ENCODE data around the gene SHISAL1.

The SHISAL1 gene

GRCh38 chr22:44197271-44197670, 115.5 kb downstream of the SHISAL1 start:
- Histone ChIP-seq H3K27me3 (ENCODE audit: control insufficient read depth in 1 of 2, insufficient read depth in 2 of 2, low read length in 2 of 2) (no peaks in the 10 kb centered on the region), H3K4me1 (ENCODE audit: control insufficient read depth in 1 of 2, insufficient read depth in 2 of 2, low read length in 2 of 2) (no peaks in the 10 kb centered on the region), H3K27ac (ENCODE audit: low read depth, low read length) (no peak overlapping the region), H3K36me3 (ENCODE audit: control insufficient read depth in 1 of 2, insufficient read depth in 2 of 2, low read length in 2 of 2) (no peaks in the 10 kb centered on the region), H3K4me3 (ENCODE audit: low read depth in 1 of 2, low read length in 2 of 2) (no peak overlapping the region), H3K9me3 (ENCODE audit: control insufficient read depth in 1 of 2, low read length in 2 of 2) (no peaks in the 10 kb centered on the region), H3K9ac (ENCODE audit: low read depth in 1 of 2, low read length in 2 of 2) (no peak overlapping the region)

DNA sequence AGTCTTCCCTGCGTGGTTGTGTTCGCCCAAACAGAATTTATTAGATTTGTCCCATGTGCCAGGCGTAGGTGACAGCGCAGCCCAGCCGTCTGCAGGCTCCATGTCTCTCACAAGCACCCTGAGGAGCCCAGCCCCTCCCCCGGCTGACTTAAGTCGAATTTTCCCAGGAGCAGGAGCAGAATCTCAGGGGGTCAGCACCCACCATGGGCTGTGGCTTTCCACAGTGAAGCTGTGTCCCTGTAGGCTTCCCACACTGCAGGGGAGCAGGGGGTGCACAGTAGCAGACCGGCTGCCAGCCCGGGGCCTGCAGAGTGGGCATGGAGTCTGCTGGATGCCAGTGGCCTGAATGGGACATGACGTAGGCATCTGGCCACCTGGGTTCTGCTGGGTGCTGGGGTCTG, 116.0 kb downstream of the SHISAL1 start:
- no peak overlapping the region for H3K9ac ChIP-seq (ENCODE audit: low read depth in 1 of 2, low read length in 2 of 2)
- H3K9me3 ChIP-seq (ENCODE audit: control insufficient read depth in 1 of 2, low read length in 2 of 2): no peaks in the 10 kb centered on the region
- H3K27ac ChIP-seq (ENCODE audit: low read depth, low read length): no peak overlapping the region
- H3K36me3 ChIP-seq (ENCODE audit: control insufficient read depth in 1 of 2, insufficient read depth in 2 of 2, low read length in 2 of 2): no peaks in the 10 kb centered on the region
- H3K4me3 ChIP-seq (ENCODE audit: low read depth in 1 of 2, low read length in 2 of 2): no peak overlapping the region
- H3K27me3 ChIP-seq (ENCODE audit: control insufficient read depth in 1 of 2, insufficient read depth in 2 of 2, low read length in 2 of 2): no peaks in the 10 kb centered on the region
- no peaks in the 10 kb centered on the region for H3K4me1 ChIP-seq (ENCODE audit: control insufficient read depth in 1 of 2, insufficient read depth in 2 of 2, low read length in 2 of 2)

DNA sequence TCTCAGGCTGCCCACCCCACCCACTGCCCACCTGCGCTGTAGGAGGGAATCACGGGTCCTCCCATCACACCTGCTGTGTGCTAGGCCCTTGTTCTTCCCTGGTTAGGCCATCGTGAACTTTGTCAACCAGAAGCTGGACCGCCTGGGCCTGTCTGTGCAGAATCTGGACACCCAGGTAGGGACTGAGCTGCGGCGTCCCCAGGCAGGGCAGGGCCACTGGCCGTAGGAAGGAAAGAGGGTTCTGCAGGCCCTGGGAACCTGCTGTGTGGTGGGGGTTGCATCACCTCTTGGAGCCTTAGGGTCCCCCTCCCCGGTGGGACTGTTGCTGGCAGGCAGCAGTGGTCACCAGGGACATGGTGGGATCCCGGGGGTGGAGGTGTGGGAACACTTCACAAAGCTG, 116.5 kb downstream of the SHISAL1 start:
- no peaks in the 10 kb centered on the region for H3K27me3 ChIP-seq (ENCODE audit: control insufficient read depth in 1 of 2, insufficient read depth in 2 of 2, low read length in 2 of 2)

GRCh38 chr22:44195189-44195871, 117.4 kb downstream of the SHISAL1 start:
- no peak overlapping the region for H3K27ac ChIP-seq (ENCODE audit: low read depth, low read length)
- no peaks in the 10 kb centered on the region for H3K36me3 ChIP-seq (ENCODE audit: control insufficient read depth in 1 of 2, insufficient read depth in 2 of 2, low read length in 2 of 2)
- H3K27me3 ChIP-seq (ENCODE audit: control insufficient read depth in 1 of 2, insufficient read depth in 2 of 2, low read length in 2 of 2): no peaks in the 10 kb centered on the region
- no peaks in the 10 kb centered on the region for H3K9me3 ChIP-seq (ENCODE audit: control insufficient read depth in 1 of 2, low read length in 2 of 2)
- no peak overlapping the region for H3K9ac ChIP-seq (ENCODE audit: low read depth in 1 of 2, low read length in 2 of 2)
- no peaks in the 10 kb centered on the region for H3K4me1 ChIP-seq (ENCODE audit: control insufficient read depth in 1 of 2, insufficient read depth in 2 of 2, low read length in 2 of 2)
- no peak overlapping the region for H3K4me3 ChIP-seq (ENCODE audit: low read depth in 1 of 2, low read length in 2 of 2)

More for the DNA sequence above, 116.5 kb downstream of the SHISAL1 start:
- no peak overlapping the region for H3K27ac ChIP-seq (ENCODE audit: low read depth, low read length)
- no peak overlapping the region for H3K9ac ChIP-seq (ENCODE audit: low read depth in 1 of 2, low read length in 2 of 2)
- H3K9me3 ChIP-seq (ENCODE audit: control insufficient read depth in 1 of 2, low read length in 2 of 2): no peaks in the 10 kb centered on the region
- H3K4me1 ChIP-seq (ENCODE audit: control insufficient read depth in 1 of 2, insufficient read depth in 2 of 2, low read length in 2 of 2): no peaks in the 10 kb centered on the region
- no peak overlapping the region for H3K4me3 ChIP-seq (ENCODE audit: low read depth in 1 of 2, low read length in 2 of 2)
- H3K36me3 ChIP-seq (ENCODE audit: control insufficient read depth in 1 of 2, insufficient read depth in 2 of 2, low read length in 2 of 2): no peaks in the 10 kb centered on the region

GRCh38 chr22:44194569-44194968, 118.2 kb downstream of the SHISAL1 start:
- Histone ChIP-seq H3K27me3 (ENCODE audit: control insufficient read depth in 1 of 2, insufficient read depth in 2 of 2, low read length in 2 of 2) (no peaks in the 10 kb centered on the region), H3K36me3 (ENCODE audit: control insufficient read depth in 1 of 2, insufficient read depth in 2 of 2, low read length in 2 of 2) (no peaks in the 10 kb centered on the region), H3K27ac (ENCODE audit: low read depth, low read length) (no peak overlapping the region), H3K4me1 (ENCODE audit: control insufficient read depth in 1 of 2, insufficient read depth in 2 of 2, low read length in 2 of 2) (no peaks in the 10 kb centered on the region), H3K9ac (ENCODE audit: low read depth in 1 of 2, low read length in 2 of 2) (no peak overlapping the region), H3K9me3 (ENCODE audit: control insufficient read depth in 1 of 2, low read length in 2 of 2) (no peaks in the 10 kb centered on the region), H3K4me3 (ENCODE audit: low read depth in 1 of 2, low read length in 2 of 2) (no peak overlapping the region)

Data from duodenal mucosa (tissue), 2 donors.